ENCODE measurements around the gene CNOT1.

DNA sequence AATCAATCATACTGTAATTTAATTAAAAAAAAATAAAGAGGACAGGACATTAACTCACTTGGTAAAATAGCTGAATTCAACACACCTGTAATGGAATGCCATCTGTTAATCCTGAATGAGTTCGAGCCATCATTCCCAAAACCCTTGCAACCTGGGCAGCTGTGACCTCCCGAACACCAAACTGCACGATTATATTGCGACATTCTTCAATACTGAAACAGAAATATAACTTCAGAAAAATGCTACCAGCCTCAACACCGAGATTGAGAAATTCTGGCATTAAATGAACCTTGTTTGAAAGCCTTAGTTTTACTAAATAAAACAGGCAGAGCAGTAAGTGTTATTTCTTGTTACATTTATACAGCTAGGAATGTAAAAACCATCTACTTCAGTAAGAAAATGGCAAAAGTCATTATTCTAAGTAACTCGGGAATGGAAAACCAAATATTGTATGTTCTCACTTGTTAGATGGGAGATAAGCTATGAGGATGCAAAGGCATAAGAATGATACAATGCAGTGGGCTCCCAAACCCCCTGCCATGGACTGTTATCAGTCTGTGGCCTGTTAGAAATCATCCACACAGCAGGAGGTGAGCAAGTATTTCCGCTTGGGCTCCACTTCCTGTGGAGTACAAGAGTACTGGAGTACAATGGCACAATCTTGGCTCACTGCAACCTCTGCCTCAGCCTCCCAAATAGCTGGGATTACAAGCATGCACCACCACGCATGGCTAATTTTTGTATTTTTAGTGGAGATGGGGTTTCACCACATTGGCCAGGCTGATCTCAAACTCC, 46.5 kb downstream of the CNOT1 start:
- TF ChIP-seq CTCF (optimal IDR thresholded peaks at IDR 0.05 in 1 of 3, IDR thresholded peaks at IDR 0.05 in 1 of 3, conservative IDR thresholded peaks at IDR 0.05 in 1 of 3; ENCODE audit: extremely low read depth in 1 of 3, insufficient read depth in 2 of 3, low read length in 3 of 3), result no peak
- no peak for TF ChIP-seq EZH2 (IDR thresholded peaks at IDR 0.05; ENCODE audit: low read length)

Measured in keratinocyte (primary cell).